Large intestine (tissue), 3 donors: Measurements from ENCODE around the gene PKP1. TPM values are rescaled to one million over a fixed set of nuclear protein-coding genes. Genes with fewer than 3 reads are reported as not detected.

ENCODE experiments used
- DNase-seq, 2 donors: peaks; one replicate each; pipeline versions ENCODE4 v3.0.0 to v3.0.0-alpha.2; 2013
- H3K27ac ChIP-seq: one replicate; pipeline ENCODE4 v1.5.1; 2013; ENCODE audit warnings: low read length
- H3K27me3 ChIP-seq: 2 replicates; pipeline ENCODE4 v1.6.1; 2013; ENCODE audit warnings: low read length; ENCODE audit not compliant: control insufficient read depth, insufficient read depth
- H3K36me3 ChIP-seq: 2 replicates; pipeline ENCODE4 v1.6.1; 2013; ENCODE audit warnings: low read length; ENCODE audit not compliant: control insufficient read depth, insufficient read depth
- H3K4me1 ChIP-seq: one replicate; pipeline ENCODE4 v1.6.1; 2013; ENCODE audit warnings: low read length; ENCODE audit not compliant: control insufficient read depth, insufficient read depth
- H3K4me3 ChIP-seq: one replicate; pipeline ENCODE4 v1.5.1; 2013; ENCODE audit warnings: low read length
- H3K9me3 ChIP-seq: one replicate; pipeline ENCODE4 v1.6.1; 2013; ENCODE audit warnings: mild to moderate bottlenecking, low read depth, low read length, moderate library complexity; ENCODE audit not compliant: control insufficient read depth
- WGBS: methylation state at CpG from one replicate; pipeline ENCODE4 v1.1.5; 2013; ENCODE audit warnings: low lambda C conversion rate; ENCODE audit not compliant: insufficient coverage; 5-methylcytosine and 5-hydroxymethylcytosine counted together
- polyA plus RNA-seq: library from polyadenylated mRNA; unstranded; fragments of 120-200 nt; gene quantifications from one replicate; pipeline ENCODE4 v1.2.1, GENCODE V29; 2013

The PKP1 gene
- polyA plus RNA-seq, 1 donor: 0.45 TPM

GRCh38 chr1:201369209-201369608 is 85.9 kb downstream of the PKP1 start:
- no CpG with 5 or more reads among the region's 6 CpGs for WGBS
- Histone ChIP-seq H3K36me3 (no peaks in the 10 kb centered on the region), H3K9me3 (no peaks in the 10 kb centered on the region), H3K4me1 (no peaks in the 10 kb centered on the region), H3K27ac (no peak overlapping the region), H3K4me3 (no peak overlapping the region), H3K27me3 (peaks cover 50% of the 10 kb centered on the region)
- DNase-seq: no peak

- no CpG with 5 or more reads among the region's 3 CpGs for WGBS
- no peak for DNase-seq
- no peaks in the 10 kb centered on the region for H3K9me3 ChIP-seq
- peaks cover 55% of the 10 kb centered on the region for H3K27me3 ChIP-seq
- H3K4me3 ChIP-seq: no peak overlapping the region
- no peaks in the 10 kb centered on the region for H3K36me3 ChIP-seq
- H3K4me1 ChIP-seq: no peaks in the 10 kb centered on the region
- no peak overlapping the region for H3K27ac ChIP-seq
Observed at GRCh38 chr1:201370500-201370899, 87.2 kb downstream of the PKP1 start.

- H3K9me3 ChIP-seq: no peaks in the 10 kb centered on the region
- no peaks in the 10 kb centered on the region for H3K4me1 ChIP-seq
- no peak for DNase-seq
- peaks cover 61% of the 10 kb centered on the region for H3K27me3 ChIP-seq
- H3K4me3 ChIP-seq: no peak overlapping the region
- WGBS: 78% methylated on average over 3 of the region's 9 CpGs
- H3K36me3 ChIP-seq: no peaks in the 10 kb centered on the region
- no peak overlapping the region for H3K27ac ChIP-seq
Observed at GRCh38 chr1:201371276-201371675, 88.0 kb downstream of the PKP1 start.

- peaks cover 3% of the 10 kb centered on the region for H3K4me1 ChIP-seq
- WGBS: 100% methylated on average over 1 of the region's 6 CpGs
- H3K9me3 ChIP-seq: no peaks in the 10 kb centered on the region
- H3K4me3 ChIP-seq: no peak overlapping the region
- H3K27ac ChIP-seq: no peak overlapping the region
- DNase-seq: no peak
- no peaks in the 10 kb centered on the region for H3K36me3 ChIP-seq
- peaks cover 61% of the 10 kb centered on the region for H3K27me3 ChIP-seq
Observed at GRCh38 chr1:201371792-201372191, 88.5 kb downstream of the PKP1 start.

GRCh38 chr1:201374364-201374763 is 91.1 kb downstream of the PKP1 start:
- Histone ChIP-seq H3K9me3 (no peaks in the 10 kb centered on the region), H3K4me3 (no peak overlapping the region), H3K27ac (no peak overlapping the region), H3K4me1 (peaks cover 11% of the 10 kb centered on the region), H3K27me3 (peaks cover 46% of the 10 kb centered on the region), H3K36me3 (no peaks in the 10 kb centered on the region)
- WGBS: no CpG with 5 or more reads among the region's 7 CpGs
- no peak for DNase-seq

GRCh38 chr1:201375169-201375568 is 91.9 kb downstream of the PKP1 start:
- no peaks in the 10 kb centered on the region for H3K9me3 ChIP-seq
- no peak overlapping the region for H3K4me3 ChIP-seq
- no peak for DNase-seq
- peaks cover 11% of the 10 kb centered on the region for H3K4me1 ChIP-seq
- H3K36me3 ChIP-seq: no peaks in the 10 kb centered on the region
- H3K27me3 ChIP-seq: peaks cover 43% of the 10 kb centered on the region
- WGBS: no CpG with 5 or more reads among the region's 4 CpGs
- no peak overlapping the region for H3K27ac ChIP-seq

GRCh38 chr1:201376107-201376463 is 92.8 kb downstream of the PKP1 start:
- Histone ChIP-seq H3K9me3 (no peaks in the 10 kb centered on the region), H3K27ac (no peak overlapping the region), H3K36me3 (peaks cover 1% of the 10 kb centered on the region), H3K27me3 (peaks cover 36% of the 10 kb centered on the region), H3K4me1 (peaks cover 11% of the 10 kb centered on the region), H3K4me3 (no peak overlapping the region)
- WGBS: no CpG with 5 or more reads among the region's 4 CpGs
- DNase-seq: no peak

- Histone ChIP-seq H3K4me1 (peaks cover 11% of the 10 kb centered on the region), H3K36me3 (peaks cover 8% of the 10 kb centered on the region), H3K9me3 (no peaks in the 10 kb centered on the region), H3K4me3 (no peak overlapping the region), H3K27me3 (peaks cover 31% of the 10 kb centered on the region), H3K27ac (no peak overlapping the region)
- WGBS: 60% methylated on average over 1 of the region's 11 CpGs
- peak in 1 of 2 donors; percentile 56 for DNase-seq
Observed at GRCh38 chr1:201376464-201377374, 93.4 kb downstream of the PKP1 start.

GRCh38 chr1:201377611-201378092 is 94.3 kb downstream of the PKP1 start, which contains the start of gene TNNT2:
TSS of gene TNNT2 (minus strand) at chr1:201377680. CDS start at chr1:201373254, 4,426 bp downstream.
- H3K27ac ChIP-seq: no peak within 1 kb of the TSS
- WGBS: no CpG with 5 or more reads among the region's 9 CpGs

GRCh38 chr1:201378804-201379203 is 95.5 kb downstream of the PKP1 start:
- peaks cover 12% of the 10 kb centered on the region for H3K27me3 ChIP-seq

More at GRCh38 chr1:201377611-201378092, 94.3 kb downstream of the PKP1 start, which contains the start of gene TNNT2:
- H3K4me3 ChIP-seq: no peak within 1 kb of the TSS
- peaks cover 15% of the 10 kb centered on the region for H3K36me3 ChIP-seq
- H3K27me3 ChIP-seq: peaks cover 23% of the 10 kb centered on the region
- H3K9me3 ChIP-seq: no peaks in the 10 kb centered on the region
- H3K4me1 ChIP-seq: peaks cover 11% of the 10 kb centered on the region
- no peak for DNase-seq

More at GRCh38 chr1:201378804-201379203, 95.5 kb downstream of the PKP1 start:
- no CpG with 5 or more reads among the region's 6 CpGs for WGBS
- H3K36me3 ChIP-seq: peaks cover 25% of the 10 kb centered on the region
- H3K27ac ChIP-seq: no peak overlapping the region
- DNase-seq: no peak
- no peak overlapping the region for H3K4me3 ChIP-seq
- H3K9me3 ChIP-seq: no peaks in the 10 kb centered on the region
- H3K4me1 ChIP-seq: peaks cover 11% of the 10 kb centered on the region
